ENCODE measurements around the gene SCNN1G. TPM values are rescaled to one million over a fixed set of nuclear protein-coding genes. Genes with fewer than 3 reads are reported as not detected.

Gene SCNN1G
- total RNA-seq, 1 experiment from 2014 or later, result 6.3 TPM

DNA sequence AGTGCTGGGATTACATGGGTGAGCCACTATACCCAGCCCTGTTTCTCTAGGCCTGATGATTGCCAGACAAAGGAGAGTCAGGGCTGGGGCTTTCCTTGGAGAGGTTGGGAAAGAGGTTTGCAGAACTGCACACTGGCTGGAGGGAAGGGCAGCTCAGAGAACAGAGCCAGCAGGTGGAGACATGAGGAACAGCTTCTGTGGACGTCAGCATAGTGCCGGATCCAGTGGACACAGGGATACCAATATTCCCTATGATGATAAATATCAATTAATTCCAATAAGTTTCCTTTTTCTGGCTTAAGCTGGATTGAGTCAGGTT lies 76.3 kb downstream of the SCNN1G start:
- no peaks in the 10 kb centered on the region for H3K9me3 ChIP-seq (ENCODE audit: low read length)
- BruUV-seq (replicated peaks), result no TSS peak
- no peaks in the 10 kb centered on the region for H3K36me3 ChIP-seq (ENCODE audit: low read depth, low read length)
- POLR2A ChIA-PET (ENCODE audit: unreplicated experiment), result no interaction called here
- H3K4me2 ChIP-seq (ENCODE audit: low read length), result peak overlapping the region; percentile 72
- CTCF ChIA-PET, result no interaction called here
- TF ChIP-seq EZH2phosphoT487 (IDR thresholded peaks at IDR 0.05; ENCODE audit: borderline replicate concordance, low read length), result no peak
- no peak for TF ChIP-seq EZH2 (IDR thresholded peaks at IDR 0.05; ENCODE audit: low read length, unreplicated experiment)
- TF ChIP-seq, protein P1, sequence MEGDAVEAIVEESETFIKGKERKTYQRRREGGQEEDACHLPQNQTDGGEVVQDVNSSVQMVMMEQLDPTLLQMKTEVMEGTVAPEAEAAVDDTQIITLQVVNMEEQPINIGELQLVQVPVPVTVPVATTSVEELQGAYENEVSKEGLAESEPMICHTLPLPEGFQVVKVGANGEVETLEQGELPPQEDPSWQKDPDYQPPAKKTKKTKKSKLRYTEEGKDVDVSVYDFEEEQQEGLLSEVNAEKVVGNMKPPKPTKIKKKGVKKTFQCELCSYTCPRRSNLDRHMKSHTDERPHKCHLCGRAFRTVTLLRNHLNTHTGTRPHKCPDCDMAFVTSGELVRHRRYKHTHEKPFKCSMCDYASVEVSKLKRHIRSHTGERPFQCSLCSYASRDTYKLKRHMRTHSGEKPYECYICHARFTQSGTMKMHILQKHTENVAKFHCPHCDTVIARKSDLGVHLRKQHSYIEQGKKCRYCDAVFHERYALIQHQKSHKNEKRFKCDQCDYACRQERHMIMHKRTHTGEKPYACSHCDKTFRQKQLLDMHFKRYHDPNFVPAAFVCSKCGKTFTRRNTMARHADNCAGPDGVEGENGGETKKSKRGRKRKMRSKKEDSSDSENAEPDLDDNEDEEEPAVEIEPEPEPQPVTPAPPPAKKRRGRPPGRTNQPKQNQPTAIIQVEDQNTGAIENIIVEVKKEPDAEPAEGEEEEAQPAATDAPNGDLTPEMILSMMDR (conservative IDR thresholded peaks at IDR 0.05; ENCODE audit: low read depth, low read length), result no peak
- 0 out of 2 replicates have a peak overlapping the region, but pooled peaks have one; percentile 22 for H3K9ac ChIP-seq (ENCODE audit: low read length)
- H4K20me1 ChIP-seq (ENCODE audit: low read length), result no peaks in the 10 kb centered on the region
- no peaks in the 10 kb centered on the region for H3K27me3 ChIP-seq (ENCODE audit: low read length)
- no peak for DNase-seq
- no peak for ATAC-seq
- no peaks in the 10 kb centered on the region for H3F3A ChIP-seq (ENCODE audit: low read length, unreplicated experiment)
- no peaks in the 10 kb centered on the region for H3K79me2 ChIP-seq (ENCODE audit: low read length)
- intact Hi-C loops (cut with micrococcal nuclease), result no loop called here
- no peaks in the 10 kb centered on the region for H3K9me2 ChIP-seq (replicated peaks; ENCODE audit: low read length)
- peaks cover 18% of the 10 kb centered on the region for H3K4me1 ChIP-seq (ENCODE audit: insufficient read depth, low read length)
- peak overlapping the region; percentile 57; the same call in 1 of the 2 replicates for H3K27ac ChIP-seq (ENCODE audit: low read length)
- no peak overlapping the region for H2AFZ ChIP-seq (ENCODE audit: low read length)
- H3K4me3 ChIP-seq (ENCODE audit: low read length), result no peak overlapping the region

Other genes with a start within 250 kb of the SCNN1G start
- 6.7 and 7.8 TPM in 2 replicates for gene USP31, start 33.3 kb upstream of the SCNN1G start, total RNA-seq (2014; rRNA removed)
- 2.9 and 4.1 TPM in 2 replicates for gene SCNN1B, start 119.6 kb downstream of the SCNN1G start, total RNA-seq (2014; rRNA removed)